Measurements from ENCODE around the gene F11R.

- TF ChIP-seq CTCF (IDR thresholded peaks at IDR 0.05) (no peak), POLR2A (IDR thresholded peaks at IDR 0.05) (no peak), POLR2AphosphoS5 (IDR thresholded peaks at IDR 0.05; ENCODE audit: insufficient read depth in 1 of 2, low read depth in 1 of 2) (no peak)
Measured at GRCh38 chr1:161044535-161044907, 23.6 kb upstream of the F11R start.
